ENCODE measurements around the gene DAAM1. TPM values are rescaled to one million over a fixed set of nuclear protein-coding genes. Genes with fewer than 3 reads are reported as not detected.

DAAM1 gene
- total and polyA plus RNA-seq, 8 donors = 6.2 to 26.7 (median 16.0) TPM

DNA sequence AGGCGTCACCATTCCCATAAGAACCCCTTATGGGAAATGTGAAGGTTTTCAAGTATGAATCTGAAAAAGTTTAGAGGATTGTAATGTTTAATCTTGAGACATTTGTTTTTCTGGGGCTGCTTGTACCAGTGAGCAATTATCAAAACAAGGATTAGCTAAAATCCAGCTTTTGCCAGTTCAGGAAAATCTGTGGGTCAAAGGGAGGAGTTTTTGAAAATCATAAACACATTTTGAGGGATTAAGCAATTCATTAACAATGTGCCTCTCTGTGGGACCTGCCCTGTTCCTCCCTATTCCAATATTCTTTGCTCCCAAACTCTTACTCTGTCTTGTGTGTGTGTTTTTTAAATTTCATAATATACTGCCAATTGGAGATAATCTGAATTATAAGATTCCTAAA lies 11.7 kb upstream of the DAAM1 start:
- Histone ChIP-seq H3K27ac (no peak overlapping the region), H3K4me1 (no peaks in the 10 kb centered on the region), H3K27me3 (no peaks in the 10 kb centered on the region), H3K4me3 (no peak overlapping the region), H3K36me3 (no peaks in the 10 kb centered on the region), H3K9me3 (no peaks in the 10 kb centered on the region)
- ATAC-seq (no peak), DNase-seq (no peak), FAIRE-seq (no peak)
- TF ChIP-seq CTCF (IDR thresholded peaks at IDR 0.05) = no peak
- WGBS, 2 donors = 89 to 95% methylated on average over 1 of the region's 1 CpG
- intact Hi-C loops (cut with DNase I) = no loop called here

- Histone ChIP-seq H3K27ac (no peak overlapping the region), H3K9me3 (no peaks in the 10 kb centered on the region), H3K4me3 (no peak overlapping the region), H3K36me3 (no peaks in the 10 kb centered on the region), H3K27me3 (no peaks in the 10 kb centered on the region), H3K4me1 (no peaks in the 10 kb centered on the region)
- DNase-seq (no peak), ATAC-seq (no peak), FAIRE-seq (no peak)
- no peak for TF ChIP-seq CTCF (IDR thresholded peaks at IDR 0.05)
- intact Hi-C loops (cut with DNase I) = no loop called here
- WGBS, 2 donors = 68 to 94% methylated on average over 2 of the region's 2 CpGs
Observed at GRCh38 chr14:59177262-59177661, 11.2 kb upstream of the DAAM1 start.

- Histone ChIP-seq H3K4me3 (no peak overlapping the region), H3K4me1 (no peaks in the 10 kb centered on the region), H3K9me3 (no peaks in the 10 kb centered on the region), H3K36me3 (no peaks in the 10 kb centered on the region), H3K27me3 (no peaks in the 10 kb centered on the region), H3K27ac (no peak overlapping the region)
- no peak for TF ChIP-seq CTCF (IDR thresholded peaks at IDR 0.05)
- intact Hi-C loops (cut with DNase I) = no loop called here
- ATAC-seq (no peak), FAIRE-seq (no peak), DNase-seq (no peak)
- 96 to 100% methylated on average over 1 of the region's 1 CpG for WGBS, 2 donors
Observed at GRCh38 chr14:59181791-59182190, 6.7 kb upstream of the DAAM1 start.

GRCh38 chr14:59182641-59183040 lies 5.8 kb upstream of the DAAM1 start:
- H3K9me3 ChIP-seq = no peaks in the 10 kb centered on the region
- H3K4me3 ChIP-seq = no peak overlapping the region
- FAIRE-seq (no peak), DNase-seq (no peak), ATAC-seq (no peak)
- no peaks in the 10 kb centered on the region for H3K27me3 ChIP-seq
- intact Hi-C loops (cut with DNase I) = no loop called here
- 72 to 78% methylated on average over 5 of the region's 5 CpGs for WGBS, 2 donors
- TF ChIP-seq CTCF (IDR thresholded peaks at IDR 0.05) = no peak
- H3K4me1 ChIP-seq = peaks cover 0 to 5% (median 0%) of the 10 kb centered on the region in 3 donors
- no peak overlapping the region for H3K27ac ChIP-seq
- H3K36me3 ChIP-seq = no peaks in the 10 kb centered on the region

DNA sequence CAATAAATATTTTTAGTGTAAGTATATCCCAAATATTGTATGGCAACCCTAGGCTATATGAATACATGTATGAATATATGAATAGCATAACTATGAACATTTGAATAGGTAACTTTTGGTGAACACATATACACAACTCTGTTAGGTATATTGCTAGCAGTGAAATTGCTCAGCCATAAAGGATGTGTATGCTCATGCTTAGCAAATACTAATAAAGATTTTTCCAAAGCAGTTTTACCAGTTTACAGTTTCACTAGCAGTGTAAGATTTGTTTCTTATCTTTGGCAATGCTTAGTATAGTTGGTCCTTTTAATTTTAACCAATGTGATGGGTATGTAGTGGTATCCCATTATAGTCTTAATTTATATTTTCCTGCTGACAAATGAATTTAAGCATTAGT lies 5.3 kb upstream of the DAAM1 start:
- no peak for DNase-seq
- no peak for FAIRE-seq
- Histone ChIP-seq H3K4me1 (peaks cover 0 to 6% (median 0%) of the 10 kb centered on the region in 3 donors), H3K36me3 (no peaks in the 10 kb centered on the region), H3K27ac (no peak overlapping the region), H3K27me3 (no peaks in the 10 kb centered on the region), H3K9me3 (no peaks in the 10 kb centered on the region), H3K4me3 (no peak overlapping the region)
- no peak for ATAC-seq
- TF ChIP-seq CTCF (IDR thresholded peaks at IDR 0.05) = no peak
- intact Hi-C loops (cut with DNase I) = no loop called here
